Measurements from ENCODE around the gene IP6K3.

DNA sequence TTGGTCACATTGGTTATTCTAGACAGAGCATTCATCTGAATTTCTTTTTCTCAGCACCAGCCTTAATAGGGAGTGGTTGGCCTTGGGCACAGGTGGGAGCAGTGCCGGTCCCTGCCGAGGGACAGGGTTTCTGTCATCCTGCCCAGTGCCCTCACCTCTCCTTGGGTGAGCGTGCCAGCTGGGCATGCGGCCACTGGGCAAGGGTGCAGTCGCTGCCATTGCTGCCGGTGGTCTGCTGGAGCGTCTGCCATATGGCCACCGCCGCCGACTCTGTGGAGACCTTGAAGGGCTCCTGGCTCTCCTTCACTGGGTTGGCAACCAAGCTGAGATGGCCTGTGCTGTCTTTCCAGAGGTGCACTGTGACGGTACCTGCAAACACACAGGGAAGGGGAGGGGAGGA, 18.8 kb downstream of the IP6K3 start:
- TF ChIP-seq, protein P1, sequence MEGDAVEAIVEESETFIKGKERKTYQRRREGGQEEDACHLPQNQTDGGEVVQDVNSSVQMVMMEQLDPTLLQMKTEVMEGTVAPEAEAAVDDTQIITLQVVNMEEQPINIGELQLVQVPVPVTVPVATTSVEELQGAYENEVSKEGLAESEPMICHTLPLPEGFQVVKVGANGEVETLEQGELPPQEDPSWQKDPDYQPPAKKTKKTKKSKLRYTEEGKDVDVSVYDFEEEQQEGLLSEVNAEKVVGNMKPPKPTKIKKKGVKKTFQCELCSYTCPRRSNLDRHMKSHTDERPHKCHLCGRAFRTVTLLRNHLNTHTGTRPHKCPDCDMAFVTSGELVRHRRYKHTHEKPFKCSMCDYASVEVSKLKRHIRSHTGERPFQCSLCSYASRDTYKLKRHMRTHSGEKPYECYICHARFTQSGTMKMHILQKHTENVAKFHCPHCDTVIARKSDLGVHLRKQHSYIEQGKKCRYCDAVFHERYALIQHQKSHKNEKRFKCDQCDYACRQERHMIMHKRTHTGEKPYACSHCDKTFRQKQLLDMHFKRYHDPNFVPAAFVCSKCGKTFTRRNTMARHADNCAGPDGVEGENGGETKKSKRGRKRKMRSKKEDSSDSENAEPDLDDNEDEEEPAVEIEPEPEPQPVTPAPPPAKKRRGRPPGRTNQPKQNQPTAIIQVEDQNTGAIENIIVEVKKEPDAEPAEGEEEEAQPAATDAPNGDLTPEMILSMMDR (conservative IDR thresholded peaks at IDR 0.05) = no peak
- no peak for TF ChIP-seq ZFX (IDR thresholded peaks at IDR 0.05)

All from C4-2B (cell line).